Stimulated activated CD8-positive, alpha-beta memory T cell treated with anti-CD3 and anti-CD28 coated beads, Interleukin-15, amount 100 ng/mL, for 48 hours (primary cell): ENCODE measurements around the gene FSTL3.
"Not testable (repeated sequence)": the region's sequence is repeated elsewhere in the genome, so short reads cannot be mapped to it uniquely, and the experiment has no call there.

Experiments
- DNase-seq, 2 donors: peaks; one replicate each; pipeline ENCODE4 v3.0.0-alpha.2; 2020; ENCODE audit warnings: low read depth in 2 of 2

Gene FSTL3

DNA sequence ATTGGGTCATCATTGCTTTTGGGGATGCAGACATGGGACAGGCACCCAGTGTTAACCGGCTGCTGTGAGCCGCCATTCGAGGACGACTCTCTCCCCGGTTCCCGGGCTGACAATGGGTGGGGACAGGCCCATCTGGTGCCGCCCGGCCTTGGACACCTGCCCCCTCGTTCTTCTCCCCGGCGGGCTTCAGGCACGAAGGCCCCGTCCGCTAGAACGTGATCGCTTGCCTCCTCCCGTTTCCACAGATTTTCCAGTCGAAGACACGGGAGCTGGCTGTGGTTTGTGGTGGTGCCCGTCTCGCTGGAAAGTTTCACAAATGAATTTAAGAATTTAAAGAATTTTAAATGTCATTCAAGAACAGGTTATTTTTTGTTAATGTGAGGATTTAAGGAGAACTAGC lies 34.6 kb downstream of the FSTL3 start:
- no peak for DNase-seq

GRCh38 chr19:711254-711653 lies 35.1 kb downstream of the FSTL3 start:
- no peak for DNase-seq

- DNase-seq = no peak
Observed at GRCh38 chr19:715347-715746, 39.2 kb downstream of the FSTL3 start.

- no peak for DNase-seq
Observed at GRCh38 chr19:718251-718951, 42.2 kb downstream of the FSTL3 start.

GRCh38 chr19:718991-719512 lies 42.9 kb downstream of the FSTL3 start:
- DNase-seq = no peak

DNA sequence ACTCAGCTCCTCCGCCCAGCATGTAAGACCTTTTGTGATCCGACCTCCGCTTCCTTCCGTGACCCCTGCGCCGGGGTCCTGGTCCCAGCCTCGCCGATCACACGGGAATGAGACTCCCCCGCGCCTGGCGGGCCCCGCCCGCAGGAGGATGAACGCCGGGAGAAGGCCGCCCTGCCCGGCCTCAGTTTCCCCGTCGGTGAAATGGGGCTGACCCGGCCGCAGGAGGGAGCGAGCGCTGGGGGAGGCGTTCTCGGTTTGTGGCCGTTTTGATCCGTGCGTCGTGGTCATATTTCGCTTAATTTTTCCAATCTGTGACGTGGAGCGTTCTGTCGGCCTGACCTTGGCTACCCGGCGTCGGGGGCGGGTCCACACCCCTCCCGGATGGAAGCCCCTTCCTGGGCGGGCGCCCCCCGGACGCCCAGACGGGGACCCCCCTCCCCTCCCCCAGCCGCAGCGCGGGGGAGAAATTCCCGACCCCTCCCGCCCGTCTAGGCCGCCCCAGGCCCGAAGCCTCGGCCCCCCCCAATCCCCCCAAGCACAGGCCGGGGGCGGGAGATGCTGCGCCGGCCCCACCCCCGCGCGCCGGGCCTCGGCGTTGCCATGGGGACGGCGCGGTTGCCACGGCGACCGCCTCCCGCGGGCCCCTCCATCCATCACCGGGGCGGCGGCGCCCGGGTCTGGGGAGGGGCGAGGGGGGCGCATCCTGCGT lies 43.6 kb downstream of the FSTL3 start:
- no peak for DNase-seq

DNA sequence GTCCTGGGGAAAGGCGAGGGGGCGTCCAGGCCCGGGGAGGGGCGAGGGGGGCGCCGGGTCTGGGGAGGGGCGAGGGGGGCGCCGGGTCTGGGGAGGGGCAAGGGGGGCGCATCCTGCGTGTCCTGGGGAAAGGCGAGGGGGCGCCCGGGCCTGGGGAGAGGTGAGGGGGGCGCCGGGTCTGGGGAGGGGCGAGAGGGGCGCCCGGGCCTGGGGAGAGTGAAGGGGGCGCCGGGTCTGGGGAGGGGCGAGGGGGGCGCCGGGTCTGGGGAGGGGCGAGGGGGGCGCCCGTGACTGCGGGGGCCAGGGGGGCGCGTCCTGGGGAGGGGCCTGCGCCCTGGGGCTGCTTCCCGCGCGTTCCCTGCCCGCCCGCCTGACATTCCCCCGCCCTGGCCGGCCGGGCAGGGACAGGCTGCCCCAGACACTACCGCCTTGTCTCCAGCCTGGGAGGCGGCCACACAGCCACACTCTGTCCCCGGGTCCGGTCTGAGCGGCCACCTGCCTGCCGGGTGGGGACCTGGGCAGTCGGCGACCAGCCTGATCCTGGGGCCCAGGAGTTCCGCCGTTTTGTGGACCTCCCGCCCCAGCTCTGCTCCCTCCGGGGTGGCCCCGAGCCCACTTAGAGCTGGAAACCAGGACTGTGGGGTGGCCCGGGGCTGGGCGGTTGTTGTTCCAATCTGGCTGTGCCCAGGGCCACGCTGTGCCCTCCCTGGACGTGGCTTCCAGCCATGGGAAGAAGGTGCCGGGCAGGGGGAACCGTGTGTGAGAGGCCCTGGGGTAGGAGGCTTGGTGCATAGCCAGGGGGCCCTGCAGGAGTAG lies 44.4 kb downstream of the FSTL3 start:
- DNase-seq = no peak

GRCh38 chr19:722553-723101 lies 46.4 kb downstream of the FSTL3 start:
- no peak for DNase-seq

DNA sequence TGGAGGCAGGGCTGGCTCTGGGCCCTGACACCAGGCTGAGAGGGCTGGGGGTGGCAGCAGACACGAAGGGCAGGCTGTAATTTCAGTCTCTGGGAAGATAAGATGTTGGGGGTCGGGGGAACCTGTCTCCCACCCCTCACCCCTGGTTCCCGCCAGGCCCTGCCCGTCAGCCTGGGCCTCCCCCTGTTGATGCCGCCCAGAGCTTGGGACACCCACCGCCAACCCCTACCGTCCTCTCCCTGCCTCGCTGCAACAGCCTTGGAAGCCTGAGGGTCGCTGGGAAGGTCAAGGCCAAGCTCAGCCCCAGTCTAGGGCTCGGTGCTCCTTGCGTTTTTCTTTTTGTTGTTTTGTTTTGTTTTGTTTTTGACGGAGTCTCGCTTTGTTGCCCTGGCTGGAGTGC lies 47.1 kb downstream of the FSTL3 start:
- DNase-seq = no peak

DNA sequence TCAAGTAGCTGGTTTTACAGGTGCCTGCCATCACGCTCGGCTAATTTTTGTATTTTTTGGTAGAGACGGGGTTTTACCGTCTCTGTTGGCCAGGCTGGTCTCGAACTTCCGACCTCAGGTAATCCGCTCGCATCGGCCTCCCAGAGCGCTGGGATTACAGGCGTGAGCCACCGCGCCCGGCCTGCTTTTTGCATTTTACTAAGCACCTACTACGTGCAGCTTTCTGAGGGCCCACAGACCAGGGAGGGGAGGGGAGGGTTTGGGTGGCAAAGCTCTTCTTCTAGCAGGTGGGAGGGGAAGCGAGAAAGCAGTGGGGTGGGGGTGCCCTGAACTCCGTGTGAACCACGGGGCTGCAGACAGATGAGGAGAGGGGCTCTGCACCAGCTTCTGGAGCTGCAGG lies 47.5 kb downstream of the FSTL3 start:
- no peak for DNase-seq

GRCh38 chr19:725461-726089 lies 49.4 kb downstream of the FSTL3 start:
- no peak for DNase-seq

GRCh38 chr19:726993-727956 lies 51.1 kb downstream of the FSTL3 start:
- no peak for DNase-seq

DNA sequence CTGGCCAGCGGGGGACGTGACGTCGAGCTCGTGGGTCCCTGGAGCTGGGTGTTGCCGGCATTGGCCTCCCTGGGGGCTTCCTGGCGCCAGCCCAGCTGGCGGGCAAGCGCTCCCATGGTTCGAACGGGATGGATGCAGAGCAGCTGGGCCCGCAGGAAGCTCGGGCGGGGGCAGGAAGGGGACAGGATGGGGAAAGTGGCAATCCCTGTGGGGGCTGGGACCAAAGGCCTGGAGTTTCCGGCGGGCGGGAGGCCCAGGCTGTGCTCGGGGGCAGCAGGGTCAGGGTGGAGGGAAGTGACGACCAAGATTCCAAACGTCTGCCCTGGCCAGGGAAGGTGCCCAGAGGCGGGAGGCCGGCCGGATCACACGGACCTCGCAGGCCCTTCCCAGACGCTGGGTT lies 51.8 kb downstream of the FSTL3 start:
- no peak for DNase-seq

DNA sequence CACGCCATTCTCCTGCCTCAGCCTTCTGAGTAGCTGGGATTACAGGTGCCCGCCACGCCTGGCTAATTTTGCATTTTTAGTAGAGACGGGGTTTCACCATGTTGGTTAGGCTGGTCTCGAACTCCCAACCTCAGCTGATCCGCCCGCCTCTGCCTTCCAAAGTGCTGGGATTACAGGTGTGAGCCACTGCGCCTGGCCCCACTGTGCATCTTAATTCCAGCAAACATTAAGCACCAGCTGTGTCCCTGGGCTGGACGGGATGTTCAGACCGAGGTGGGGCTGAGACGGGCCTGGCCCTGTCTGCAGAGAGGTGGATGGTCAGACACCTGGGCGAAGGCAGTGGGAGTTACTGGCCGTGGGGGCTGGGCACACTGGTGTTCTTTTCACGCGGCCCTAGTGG lies 53.4 kb downstream of the FSTL3 start:
- not testable (repeated sequence) for DNase-seq

DNA sequence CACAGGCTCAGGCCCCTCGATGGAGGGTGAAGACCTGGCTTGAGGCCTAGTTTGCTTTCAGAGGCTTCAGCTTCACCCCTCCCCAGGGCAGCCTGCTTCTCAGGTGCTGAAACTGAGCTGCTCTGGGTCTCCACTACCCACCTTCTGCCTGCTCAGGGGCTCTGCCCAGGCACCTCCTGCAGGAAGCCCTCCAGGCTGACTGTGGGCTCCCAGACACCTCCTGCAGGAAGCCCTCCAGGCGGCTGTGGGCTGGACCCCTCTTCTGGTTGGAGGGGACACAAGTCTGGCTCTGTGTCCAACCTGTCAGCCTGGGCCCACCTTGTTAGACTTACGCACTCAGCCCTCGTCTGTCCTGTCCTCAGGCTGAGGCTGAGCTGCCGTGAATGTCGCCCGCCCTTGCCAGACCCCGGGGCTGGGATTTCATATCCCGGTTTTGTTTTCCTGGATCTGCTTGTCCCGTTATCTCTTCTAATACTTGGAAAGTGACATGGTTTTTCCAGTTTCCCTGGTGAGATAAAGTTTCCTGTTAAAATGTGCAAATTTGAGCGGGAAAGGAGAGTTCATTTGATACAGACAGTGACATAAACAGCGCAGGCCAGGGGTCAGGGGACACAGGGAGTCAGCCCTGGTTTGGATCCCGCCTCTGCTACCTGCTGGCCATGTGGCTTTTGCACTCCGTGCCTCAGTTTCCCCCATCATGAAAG lies 53.9 kb downstream of the FSTL3 start:
- no peak for DNase-seq

DNA sequence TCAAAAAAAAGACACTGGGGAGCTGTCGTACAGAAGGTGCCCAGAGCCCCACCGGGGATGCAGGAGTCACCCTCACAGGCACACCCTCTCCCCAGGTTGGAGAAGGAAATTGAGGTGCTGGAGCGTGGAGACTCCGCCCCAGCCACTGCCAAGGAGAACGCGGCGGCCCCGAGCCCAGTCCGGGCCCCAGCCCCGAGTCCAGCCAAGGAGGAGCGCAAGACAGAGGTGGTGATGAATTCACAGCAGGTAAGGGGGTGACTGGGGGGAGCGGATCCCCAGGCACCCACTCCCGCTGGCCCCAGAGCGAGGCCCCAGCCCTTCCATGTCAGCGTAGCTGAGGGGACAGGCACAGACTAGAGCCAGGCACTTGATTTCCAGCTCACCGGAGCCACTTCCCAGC lies 54.8 kb downstream of the FSTL3 start:
- DNase-seq = no peak

- no peak for DNase-seq
Observed at GRCh38 chr19:732148-733069, 56.2 kb downstream of the FSTL3 start.
